Transverse colon (tissue), 3 donors: Measurements from ENCODE around the gene CNDP2.

Experiments
- POLR2A ChIP-seq: fragments of 450-650 bp; IDR thresholded peaks from one replicate; pipeline ENCODE4 v1.6.1; 2016; ENCODE audit warnings: antibody characterized with exemption, mild to moderate bottlenecking, moderate library complexity
- TF ChIP-seq, protein P1 (sequence below), 5 experiments: fragments of 200-600 bp in 3 of 5; fragments of 450-650 bp in 2 of 5; sonication (generic) in 3 of 5; IDR thresholded peaks; 1 replicate in 2 of 5; 2 replicates in 3 of 5; pipeline ENCODE4 v1.5.1; 2016 to 2017; ENCODE audit warnings: antibody characterized with exemption in 5 of 5, inconsistent platforms in 3 of 5, mild to moderate bottlenecking in 2 of 5, moderate library complexity in 1 of 5

GRCh38 chr18:74495581-74496507, at the start of gene CNDP2:
- TF ChIP-seq, protein P1, sequence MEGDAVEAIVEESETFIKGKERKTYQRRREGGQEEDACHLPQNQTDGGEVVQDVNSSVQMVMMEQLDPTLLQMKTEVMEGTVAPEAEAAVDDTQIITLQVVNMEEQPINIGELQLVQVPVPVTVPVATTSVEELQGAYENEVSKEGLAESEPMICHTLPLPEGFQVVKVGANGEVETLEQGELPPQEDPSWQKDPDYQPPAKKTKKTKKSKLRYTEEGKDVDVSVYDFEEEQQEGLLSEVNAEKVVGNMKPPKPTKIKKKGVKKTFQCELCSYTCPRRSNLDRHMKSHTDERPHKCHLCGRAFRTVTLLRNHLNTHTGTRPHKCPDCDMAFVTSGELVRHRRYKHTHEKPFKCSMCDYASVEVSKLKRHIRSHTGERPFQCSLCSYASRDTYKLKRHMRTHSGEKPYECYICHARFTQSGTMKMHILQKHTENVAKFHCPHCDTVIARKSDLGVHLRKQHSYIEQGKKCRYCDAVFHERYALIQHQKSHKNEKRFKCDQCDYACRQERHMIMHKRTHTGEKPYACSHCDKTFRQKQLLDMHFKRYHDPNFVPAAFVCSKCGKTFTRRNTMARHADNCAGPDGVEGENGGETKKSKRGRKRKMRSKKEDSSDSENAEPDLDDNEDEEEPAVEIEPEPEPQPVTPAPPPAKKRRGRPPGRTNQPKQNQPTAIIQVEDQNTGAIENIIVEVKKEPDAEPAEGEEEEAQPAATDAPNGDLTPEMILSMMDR (IDR thresholded peaks at IDR 0.05), result no peak
- peak; percentile 86 for TF ChIP-seq POLR2A
